SK-N-MC (cell line): ENCODE data around the gene FCRLB.

ENCODE experiments used
- DNase-seq: peaks from one replicate; pipeline ENCODE4 v3.0.0-alpha.2; 2011; ENCODE audit warnings: low read depth, low spot score
- H3K27ac ChIP-seq: fragments of 200-600 bp; sonication (generic); 2 replicates; pipeline ENCODE4 v1.5.1; 2016; ENCODE audit warnings: mixed run types
- H3K36me3 ChIP-seq: fragments of 200-600 bp; sonication (generic); 2 replicates; pipeline ENCODE4 v1.6.1; 2017; ENCODE audit warnings: antibody characterized with exemption, low read length, mixed read lengths; ENCODE audit not compliant: insufficient read depth
- H3K4me3 ChIP-seq: fragments of 200-600 bp; sonication (generic); 2 replicates; pipeline ENCODE4 v1.5.1; 2016
- H3K9ac ChIP-seq: fragments of 200-600 bp; sonication (generic); 2 replicates; pipeline ENCODE4 v1.8.0; 2017; ENCODE audit warnings: mixed run types, mixed read lengths; ENCODE audit not compliant: insufficient read length
- H3K9me3 ChIP-seq: fragments of 200-600 bp; sonication (generic); 2 replicates; pipeline ENCODE4 v1.6.1; 2017; ENCODE audit warnings: low read depth, mild to moderate bottlenecking, antibody characterized with exemption, low read length, moderate library complexity, mixed read lengths
- EZH2 ChIP-seq: fragments of 200-600 bp; sonication (generic); IDR thresholded peaks from one replicate; pipeline ENCODE4 v1.6.1; 2017; ENCODE audit warnings: antibody characterized with exemption
- FOXP2 ChIP-seq: optimal IDR thresholded peaks from 2 replicates; pipeline ENCODE3; 2011; ENCODE audit warnings: mild to moderate bottlenecking, moderate library complexity; ENCODE audit not compliant: insufficient read depth; ENCODE audit errors: extremely low read length, control extremely low read depth
- POLR2AphosphoS5 ChIP-seq: IDR thresholded peaks from 2 replicates; pipeline ENCODE4 v1.6.1; 2012; ENCODE audit warnings: mild to moderate bottlenecking, low read depth, low read length, borderline replicate concordance

Gene FCRLB

DNA sequence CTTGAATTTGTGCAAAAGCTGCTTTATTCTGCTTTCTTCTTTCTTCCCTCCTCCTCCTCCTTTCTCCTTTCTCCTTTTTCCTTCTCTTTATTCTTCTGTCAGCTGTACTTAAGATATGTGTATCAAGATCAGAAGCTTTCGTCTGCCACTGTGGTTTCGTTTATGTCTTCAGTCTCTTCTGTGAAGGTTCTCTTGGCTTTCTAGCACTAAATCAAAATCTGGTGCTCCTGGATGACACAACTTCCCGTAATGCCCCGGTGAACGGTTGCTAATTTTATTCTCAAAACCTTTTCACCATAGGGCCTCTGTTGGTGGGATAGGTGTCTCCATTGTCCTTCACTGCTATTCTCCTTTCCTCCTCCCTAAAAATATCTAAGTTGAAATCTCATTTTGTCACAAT lies 49.8 kb downstream of the FCRLB start:
- no peak overlapping the region for H3K9ac ChIP-seq
- TF ChIP-seq POLR2AphosphoS5 (no peak), EZH2 (no peak), FOXP2 (no peak)
- no peak for DNase-seq
- H3K4me3 ChIP-seq: no peak overlapping the region
- H3K36me3 ChIP-seq: no peaks in the 10 kb centered on the region
- H3K9me3 ChIP-seq: no peaks in the 10 kb centered on the region
- no peak overlapping the region for H3K27ac ChIP-seq

GRCh38 chr1:161771973-161772372 lies 50.6 kb downstream of the FCRLB start:
- no peak overlapping the region for H3K27ac ChIP-seq
- H3K36me3 ChIP-seq: no peaks in the 10 kb centered on the region
- DNase-seq: no peak
- H3K4me3 ChIP-seq: no peak overlapping the region
- TF ChIP-seq FOXP2 (no peak), EZH2 (no peak), POLR2AphosphoS5 (no peak)
- no peaks in the 10 kb centered on the region for H3K9me3 ChIP-seq
- H3K9ac ChIP-seq: no peak overlapping the region

- no peaks in the 10 kb centered on the region for H3K9me3 ChIP-seq
- DNase-seq: no peak
- no peak overlapping the region for H3K27ac ChIP-seq
- TF ChIP-seq FOXP2: no peak
- no peak for TF ChIP-seq POLR2AphosphoS5
- no peak for TF ChIP-seq EZH2
- H3K36me3 ChIP-seq: no peaks in the 10 kb centered on the region
- no peak overlapping the region for H3K4me3 ChIP-seq
- H3K9ac ChIP-seq: no peak overlapping the region
These were observed 51.1 kb downstream of the FCRLB start for GRCh38 chr1:161772397-161772796.

DNA sequence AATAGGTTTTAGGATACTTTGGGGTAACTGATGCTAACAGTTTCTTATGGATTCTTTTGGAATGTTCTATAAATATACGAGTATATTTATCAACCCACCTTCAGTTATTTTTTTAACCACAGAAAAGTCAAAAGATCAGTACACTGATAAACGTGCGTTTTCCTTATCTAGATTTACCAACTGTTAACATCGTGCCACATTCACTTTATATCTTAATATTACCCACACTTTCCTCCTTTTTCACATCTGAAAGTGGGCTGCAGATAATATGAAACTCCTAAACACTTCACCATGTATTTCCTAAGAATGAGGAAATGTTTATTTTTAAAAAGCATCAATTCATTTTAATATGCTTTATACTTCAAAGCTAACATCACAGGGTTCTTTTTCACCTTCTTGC lies 52.4 kb downstream of the FCRLB start:
- Histone ChIP-seq H3K36me3 (no peaks in the 10 kb centered on the region), H3K4me3 (no peak overlapping the region), H3K9ac (no peak overlapping the region), H3K27ac (no peak overlapping the region), H3K9me3 (no peaks in the 10 kb centered on the region)
- TF ChIP-seq POLR2AphosphoS5: no peak
- TF ChIP-seq FOXP2: no peak
- TF ChIP-seq EZH2: no peak
- no peak for DNase-seq

- Histone ChIP-seq H3K9ac (no peak overlapping the region), H3K36me3 (peaks cover 4% of the 10 kb centered on the region), H3K4me3 (no peak overlapping the region), H3K27ac (no peak overlapping the region), H3K9me3 (no peaks in the 10 kb centered on the region)
- no peak for DNase-seq
- TF ChIP-seq FOXP2: no peak
- TF ChIP-seq POLR2AphosphoS5: no peak
- no peak for TF ChIP-seq EZH2
These were observed 55.9 kb downstream of the FCRLB start for GRCh38 chr1:161777261-161777660.
